ENCODE results near the gene SV2A.

The SV2A gene

DNA sequence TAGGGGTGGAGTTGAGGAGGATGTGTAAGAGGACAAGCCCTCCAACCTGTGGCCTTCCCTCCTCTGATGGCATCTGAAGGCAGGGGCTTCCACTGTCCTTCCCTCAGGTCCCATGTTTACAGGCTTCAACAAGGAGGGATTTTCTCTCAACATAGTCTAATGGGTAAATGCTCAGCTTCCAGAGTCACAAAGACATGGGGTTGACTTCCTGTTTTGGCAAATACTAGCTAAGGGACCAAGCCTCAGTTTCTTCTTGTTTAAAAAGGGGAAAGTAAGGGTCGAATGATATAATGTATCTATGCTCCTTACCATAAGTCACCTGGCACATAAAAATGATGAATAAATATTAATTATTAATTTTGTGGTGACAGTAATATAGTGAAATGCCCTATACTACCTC lies 3.1 kb downstream of the SV2A start:
- peaks cover 18% of the 10 kb centered on the region for H3K4me1 ChIP-seq (ENCODE audit: control insufficient read depth, insufficient read depth, low read depth, low read length)
- H3K18ac ChIP-seq (ENCODE audit: low read depth in 1 of 2, low read length in 2 of 2): no peak overlapping the region
- H2BK12ac ChIP-seq (ENCODE audit: low read length in 2 of 2): no peak overlapping the region
- H4K8ac ChIP-seq (ENCODE audit: low read length): no peak overlapping the region
- no peaks in the 10 kb centered on the region for H3K27me3 ChIP-seq (ENCODE audit: control insufficient read depth in 1 of 2, insufficient read depth in 1 of 2, low read length in 2 of 2)
- no peak overlapping the region for H3K14ac ChIP-seq (ENCODE audit: low read length in 2 of 2)
- no peak overlapping the region for H2AFZ ChIP-seq (ENCODE audit: low read depth, low read length)
- H3K36me3 ChIP-seq (ENCODE audit: control insufficient read depth in 1 of 2, insufficient read depth in 2 of 2, low read depth in 1 of 2, low read length in 2 of 2): peaks cover 5 to 26% of the 10 kb centered on the region in 2 experiments
- no peak overlapping the region for H2BK15ac ChIP-seq (ENCODE audit: low read depth, poor library complexity, severe bottlenecking)
- H3K27ac ChIP-seq (ENCODE audit: low read length, poor library complexity, severe bottlenecking): no peak overlapping the region
- no peak overlapping the region for H2BK120ac ChIP-seq (ENCODE audit: low read depth, low read length)
- WGBS: no CpG with 5 or more reads among the region's 1 CpG
- H3K9me3 ChIP-seq (ENCODE audit: control insufficient read depth, low read length): no peaks in the 10 kb centered on the region
- no peak overlapping the region for H3K4me3 ChIP-seq (ENCODE audit: insufficient read depth in 1 of 2, low read depth in 1 of 2, low read length in 2 of 2)
- no peak overlapping the region for H2AK5ac ChIP-seq (ENCODE audit: low read length, severe bottlenecking)
- H3K4ac ChIP-seq (ENCODE audit: low read depth in 1 of 2, low read length in 2 of 2): no peak overlapping the region
- no peak for DNase-seq
- no peak overlapping the region for H3K9ac ChIP-seq (ENCODE audit: low read length)
- H3K23ac ChIP-seq (ENCODE audit: low read length in 2 of 2): no peak overlapping the region
- no peak overlapping the region for H3K4me2 ChIP-seq (ENCODE audit: low read length, poor library complexity, severe bottlenecking)
- H3K79me1 ChIP-seq (replicated peaks; ENCODE audit: low read length, poor library complexity, severe bottlenecking): peaks cover 12% of the 10 kb centered on the region
- no peak overlapping the region for H2BK5ac ChIP-seq (ENCODE audit: low read depth, low read length, poor library complexity, severe bottlenecking)
- H4K91ac ChIP-seq (ENCODE audit: low read length): no peak overlapping the region

DNA sequence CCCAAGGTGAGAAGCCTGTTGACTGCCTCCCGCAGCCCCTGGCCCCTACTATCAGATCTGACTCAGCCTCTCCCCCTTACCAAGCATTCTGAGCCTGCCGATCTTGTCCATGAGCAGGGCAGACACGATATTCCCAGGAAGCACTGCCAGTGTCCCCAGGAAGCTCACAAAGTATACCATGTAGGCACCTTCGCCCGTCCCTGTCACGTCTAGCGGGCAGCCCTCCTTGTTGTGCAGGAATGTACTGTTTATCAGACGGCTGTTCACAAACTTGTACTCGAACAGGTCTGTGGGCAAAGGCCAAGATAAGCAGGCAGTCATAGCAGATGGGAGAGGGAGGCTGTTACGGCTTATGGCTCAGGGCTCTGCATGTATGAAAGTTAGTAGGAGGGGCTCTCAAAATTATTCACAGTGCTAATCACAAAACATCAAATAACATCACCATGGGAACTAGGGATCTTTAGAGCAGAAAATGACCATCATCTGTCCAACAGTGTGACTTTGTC lies 11.0 kb downstream of the SV2A start:
- H2BK12ac ChIP-seq (ENCODE audit: low read length in 2 of 2): peak overlapping the region in 1 of 2 experiments; percentile 15
- H2AK5ac ChIP-seq (ENCODE audit: low read length, severe bottlenecking): no peak overlapping the region
- no peak overlapping the region for H2BK120ac ChIP-seq (ENCODE audit: low read depth, low read length)
- no peak overlapping the region for H2BK5ac ChIP-seq (ENCODE audit: low read depth, low read length, poor library complexity, severe bottlenecking)
- H3K27ac ChIP-seq (ENCODE audit: low read length, poor library complexity, severe bottlenecking): no peak overlapping the region
- 91% methylated on average over 9 of the region's 10 CpGs for WGBS
- no peak overlapping the region for H2AFZ ChIP-seq (ENCODE audit: low read depth, low read length)
- H3K4me1 ChIP-seq (ENCODE audit: control insufficient read depth, insufficient read depth, low read depth, low read length): no peaks in the 10 kb centered on the region
- H3K9ac ChIP-seq (ENCODE audit: low read length): no peak overlapping the region
- peaks cover 20 to 36% of the 10 kb centered on the region in 2 experiments for H3K36me3 ChIP-seq (ENCODE audit: control insufficient read depth in 1 of 2, insufficient read depth in 2 of 2, low read depth in 1 of 2, low read length in 2 of 2)
- H3K23ac ChIP-seq (ENCODE audit: low read length in 2 of 2): no peak overlapping the region
- H4K8ac ChIP-seq (ENCODE audit: low read length): no peak overlapping the region
- no peak overlapping the region for H3K4me3 ChIP-seq (ENCODE audit: insufficient read depth in 1 of 2, low read depth in 1 of 2, low read length in 2 of 2)
- H3K4me2 ChIP-seq (ENCODE audit: low read length, poor library complexity, severe bottlenecking): no peak overlapping the region
- H3K4ac ChIP-seq (ENCODE audit: low read depth in 1 of 2, low read length in 2 of 2): no peak overlapping the region
- no peak overlapping the region for H3K14ac ChIP-seq (ENCODE audit: low read length in 2 of 2)
- H3K27me3 ChIP-seq (ENCODE audit: control insufficient read depth in 1 of 2, insufficient read depth in 1 of 2, low read length in 2 of 2): no peaks in the 10 kb centered on the region
- no peak for DNase-seq
- no peaks in the 10 kb centered on the region for H3K9me3 ChIP-seq (ENCODE audit: control insufficient read depth, low read length)
- no peak overlapping the region for H2BK15ac ChIP-seq (ENCODE audit: low read depth, poor library complexity, severe bottlenecking)
- H3K18ac ChIP-seq (ENCODE audit: low read depth in 1 of 2, low read length in 2 of 2): no peak overlapping the region
- no peak overlapping the region for H4K91ac ChIP-seq (ENCODE audit: low read length)
- H3K79me1 ChIP-seq (replicated peaks; ENCODE audit: low read length, poor library complexity, severe bottlenecking): no peaks in the 10 kb centered on the region

DNA sequence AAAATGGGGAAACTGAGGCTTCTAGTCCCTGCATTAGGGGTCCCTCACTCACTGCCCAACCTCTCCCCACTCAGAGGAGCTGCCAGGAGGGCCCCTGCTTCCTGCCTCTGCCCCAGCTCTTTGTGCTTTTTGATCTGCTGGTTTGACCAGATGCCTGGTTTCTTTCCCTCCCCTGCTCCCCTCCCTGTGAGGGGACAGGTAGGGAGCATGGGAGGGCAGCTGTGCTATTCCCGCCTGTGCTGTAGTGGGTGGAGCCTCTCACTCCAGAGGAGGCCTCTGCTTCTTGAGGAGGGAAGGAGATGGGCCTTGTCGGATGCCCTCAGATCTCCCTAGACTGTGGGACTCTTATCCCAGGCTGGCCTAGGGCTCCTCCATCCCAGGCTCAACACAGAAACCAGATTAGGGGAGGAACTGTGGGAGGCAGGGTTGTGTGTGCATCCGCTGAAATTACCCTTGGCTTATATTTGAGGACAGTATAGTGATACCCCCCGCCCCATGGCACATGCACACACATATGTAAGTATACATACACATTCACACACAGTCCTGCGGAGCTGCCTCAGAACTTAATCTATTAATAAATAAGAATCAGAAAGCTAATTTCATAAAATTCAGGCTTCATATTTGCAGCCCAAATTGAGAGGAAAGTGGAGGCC lies 13.7 kb downstream of the SV2A start:
- no peak overlapping the region for H4K91ac ChIP-seq (ENCODE audit: low read length)
- H3K4ac ChIP-seq (ENCODE audit: low read depth in 1 of 2, low read length in 2 of 2): no peak overlapping the region
- no peak overlapping the region for H3K23ac ChIP-seq (ENCODE audit: low read length in 2 of 2)
- WGBS: 54% methylated on average over 2 of the region's 5 CpGs
- no peak overlapping the region for H3K4me3 ChIP-seq (ENCODE audit: insufficient read depth in 1 of 2, low read depth in 1 of 2, low read length in 2 of 2)
- H3K4me1 ChIP-seq (ENCODE audit: control insufficient read depth, insufficient read depth, low read depth, low read length): peaks cover 8% of the 10 kb centered on the region
- H3K27me3 ChIP-seq (ENCODE audit: control insufficient read depth in 1 of 2, insufficient read depth in 1 of 2, low read length in 2 of 2): no peaks in the 10 kb centered on the region
- H2BK120ac ChIP-seq (ENCODE audit: low read depth, low read length): no peak overlapping the region
- H3K9ac ChIP-seq (ENCODE audit: low read length): no peak overlapping the region
- H2AK5ac ChIP-seq (ENCODE audit: low read length, severe bottlenecking): no peak overlapping the region
- no peak overlapping the region for H4K8ac ChIP-seq (ENCODE audit: low read length)
- H3K18ac ChIP-seq (ENCODE audit: low read depth in 1 of 2, low read length in 2 of 2): no peak overlapping the region
- no peak overlapping the region for H2BK5ac ChIP-seq (ENCODE audit: low read depth, low read length, poor library complexity, severe bottlenecking)
- H2BK15ac ChIP-seq (ENCODE audit: low read depth, poor library complexity, severe bottlenecking): no peak overlapping the region
- peaks cover 5% of the 10 kb centered on the region for H3K79me1 ChIP-seq (replicated peaks; ENCODE audit: low read length, poor library complexity, severe bottlenecking)
- peaks cover 12 to 20% of the 10 kb centered on the region in 2 experiments for H3K36me3 ChIP-seq (ENCODE audit: control insufficient read depth in 1 of 2, insufficient read depth in 2 of 2, low read depth in 1 of 2, low read length in 2 of 2)
- H3K9me3 ChIP-seq (ENCODE audit: control insufficient read depth, low read length): no peaks in the 10 kb centered on the region
- H2BK12ac ChIP-seq (ENCODE audit: low read length in 2 of 2): no peak overlapping the region
- no peak overlapping the region for H3K14ac ChIP-seq (ENCODE audit: low read length in 2 of 2)
- no peak for DNase-seq
- H3K27ac ChIP-seq (ENCODE audit: low read length, poor library complexity, severe bottlenecking): no peak overlapping the region
- H2AFZ ChIP-seq (ENCODE audit: low read depth, low read length): no peak overlapping the region
- no peak overlapping the region for H3K4me2 ChIP-seq (ENCODE audit: low read length, poor library complexity, severe bottlenecking)

DNA sequence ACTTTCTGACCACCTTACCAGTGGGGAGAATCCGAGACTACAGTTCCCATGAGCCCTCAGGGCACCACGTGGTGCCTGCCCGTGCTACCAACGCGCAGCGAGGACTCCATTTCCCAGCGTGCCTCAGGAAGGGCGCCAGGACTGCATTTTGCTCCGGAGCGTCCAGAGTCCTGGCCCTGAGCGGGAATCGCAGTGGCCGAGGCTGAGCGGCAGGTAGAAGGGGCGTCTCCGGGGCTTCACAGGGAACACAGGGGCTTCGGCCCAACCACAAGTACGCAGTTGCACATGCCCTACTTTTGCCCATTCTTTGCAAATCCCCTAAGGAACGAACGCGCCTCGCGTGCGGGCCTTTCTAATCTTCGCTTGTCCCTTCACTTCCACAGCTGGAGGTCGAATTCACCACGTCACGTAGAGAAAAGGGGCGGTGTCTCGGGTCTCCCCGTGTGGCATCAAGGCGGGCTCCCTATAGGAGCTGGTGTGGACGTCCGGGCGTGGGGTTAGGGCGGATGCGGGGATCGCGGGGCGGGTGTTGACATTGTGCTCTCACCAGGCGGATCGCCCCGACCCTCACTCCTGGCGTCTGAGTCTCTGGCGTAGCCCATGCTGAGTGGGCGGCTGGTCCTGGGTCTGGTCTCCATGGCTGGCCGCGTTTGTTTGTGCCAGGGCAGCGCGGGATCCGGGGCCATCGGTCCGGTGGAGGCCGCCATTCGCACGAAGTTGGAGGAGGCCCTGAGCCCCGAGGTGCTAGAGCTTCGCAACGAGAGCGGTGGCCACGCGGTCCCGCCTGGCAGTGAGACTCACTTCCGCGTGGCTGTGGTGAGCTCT lies 18.0 kb downstream of the SV2A start, which contains the start of gene BOLA1:
BOLA1 (plus strand) TSS at position 109 of the 825 bp plus-strand sequence; CDS start at position 601, 492 bp downstream.
- Histone ChIP-seq H2AK5ac (ENCODE audit: low read length, severe bottlenecking) (no peak within 1 kb of the TSS), H2BK5ac (ENCODE audit: low read depth, low read length, poor library complexity, severe bottlenecking) (no peak within 1 kb of the TSS), H3K18ac (ENCODE audit: low read depth in 1 of 2, low read length in 2 of 2) (peak within 1 kb of the TSS; percentile 64 to 84), H3K9me3 (ENCODE audit: control insufficient read depth, low read length) (no peaks in the 10 kb centered on the region), H3K14ac (ENCODE audit: low read length in 2 of 2) (peak within 1 kb of the TSS in 1 of 2 experiments; percentile 73), H3K36me3 (ENCODE audit: control insufficient read depth in 1 of 2, insufficient read depth in 2 of 2, low read depth in 1 of 2, low read length in 2 of 2) (peaks cover 0 to 3% of the 10 kb centered on the region in 2 experiments), H3K79me1 (replicated peaks; ENCODE audit: low read length, poor library complexity, severe bottlenecking) (peaks cover 5% of the 10 kb centered on the region), H2AFZ (ENCODE audit: low read depth, low read length) (peak within 1 kb of the TSS; percentile 96), H2BK15ac (ENCODE audit: low read depth, poor library complexity, severe bottlenecking) (peak within 1 kb of the TSS; percentile 55), H2BK12ac (ENCODE audit: low read length in 2 of 2) (no peak within 1 kb of the TSS), H3K27ac (ENCODE audit: low read length, poor library complexity, severe bottlenecking) (peak within 1 kb of the TSS; percentile 47), H3K4me3 (ENCODE audit: insufficient read depth in 1 of 2, low read depth in 1 of 2, low read length in 2 of 2) (peak within 1 kb of the TSS; percentile 59 to 93), H3K23ac (ENCODE audit: low read length in 2 of 2) (no peak within 1 kb of the TSS), H3K4me1 (ENCODE audit: control insufficient read depth, insufficient read depth, low read depth, low read length) (peaks cover 8% of the 10 kb centered on the region), H3K4me2 (ENCODE audit: low read length, poor library complexity, severe bottlenecking) (peak within 1 kb of the TSS; percentile 75), H4K8ac (ENCODE audit: low read length) (peak within 1 kb of the TSS; percentile 93), H3K9ac (ENCODE audit: low read length) (peak within 1 kb of the TSS; percentile 91), H4K91ac (ENCODE audit: low read length) (peak within 1 kb of the TSS; percentile 73), H3K27me3 (ENCODE audit: control insufficient read depth in 1 of 2, insufficient read depth in 1 of 2, low read length in 2 of 2) (no peaks in the 10 kb centered on the region), H3K4ac (ENCODE audit: low read depth in 1 of 2, low read length in 2 of 2) (peak within 1 kb of the TSS; percentile 7 to 51), H2BK120ac (ENCODE audit: low read depth, low read length) (no peak within 1 kb of the TSS)
- 39% methylated on average over 65 of the region's 65 CpGs for WGBS
- DNase-seq: peak; percentile 90
